SU-DHL-6 (cell line): Measurements from ENCODE around the gene ABITRAM.
"Not testable (repeated sequence)": the region's sequence is repeated elsewhere in the genome, so short reads cannot be mapped to it uniquely, and the experiment has no call there.

Source experiments
- H2AFZ ChIP-seq: fragments of 200-600 bp; sonication (generic); 2 replicates; pipeline ENCODE4 v1.6.1; 2014; ENCODE audit warnings: low read depth, mild to moderate bottlenecking, moderate library complexity, mixed read lengths, antibody characterized with exemption, low read length; ENCODE audit not compliant: severe bottlenecking
- H3F3A ChIP-seq: fragments of 200-600 bp; shearing (Covaris generic); 2 replicates; pipeline ENCODE4 v1.6.0; 2016; ENCODE audit warnings: antibody characterized with exemption, mild to moderate bottlenecking; ENCODE audit not compliant: insufficient read depth
- H3K27ac ChIP-seq: fragments of 200-600 bp; sonication (generic); 2 replicates; pipeline ENCODE4 v1.5.1; 2016; ENCODE audit warnings: low read depth, mild to moderate bottlenecking, low read length, moderate library complexity, mixed read lengths
- H3K27me3 ChIP-seq: fragments of 200-600 bp; sonication (generic), shearing (Covaris generic); 2 replicates; pipeline ENCODE4 v1.6.0; 2014; ENCODE audit warnings: mild to moderate bottlenecking, low read length
- H3K36me3 ChIP-seq: fragments of 200-600 bp; sonication (generic); 2 replicates; pipeline ENCODE4 v1.6.1; 2014; ENCODE audit warnings: mild to moderate bottlenecking, low read length, mixed read lengths
- H3K4me2 ChIP-seq: fragments of 300-600, 200-600 bp; shearing (Covaris generic), sonication (generic); 2 replicates; pipeline ENCODE4 v1.6.0; 2014; ENCODE audit warnings: low read length, low read depth, mild to moderate bottlenecking; ENCODE audit not compliant: poor library complexity, severe bottlenecking
- H3K4me3 ChIP-seq: fragments of 200-600 bp; sonication (generic); 2 replicates; pipeline ENCODE4 v1.5.1; 2014; ENCODE audit warnings: antibody characterized with exemption, low read length, mild to moderate bottlenecking, mixed read lengths; ENCODE audit not compliant: insufficient read depth, poor library complexity, severe bottlenecking
- H3K79me2 ChIP-seq: fragments of 200-600 bp; sonication (generic); 2 replicates; pipeline ENCODE4 v1.6.1; 2014; ENCODE audit warnings: mild to moderate bottlenecking, low read length, moderate library complexity; ENCODE audit not compliant: insufficient read depth
- H3K9ac ChIP-seq: fragments of 200-600 bp; sonication (generic); 2 replicates; pipeline ENCODE4 v1.7.0; 2014; ENCODE audit warnings: mild to moderate bottlenecking, low read length
- H3K9me2 ChIP-seq: fragments of 200-600 bp; sonication (generic); replicated peaks from 2 replicates; pipeline ENCODE4 v1.6.1; 2014; ENCODE audit warnings: low read length; ENCODE audit not compliant: insufficient read depth
- H3K9me3 ChIP-seq: fragments of 200-600 bp; sonication (generic); 2 replicates; pipeline ENCODE4 v1.6.1; 2014; ENCODE audit warnings: low read length, mixed read lengths; ENCODE audit not compliant: insufficient read depth
- H4K20me1 ChIP-seq: fragments of 200-600 bp; sonication (generic); 2 replicates; pipeline ENCODE4 v1.6.1; 2014; ENCODE audit warnings: low read depth, mild to moderate bottlenecking, antibody characterized with exemption, low read length, moderate library complexity, mixed read lengths
- CTCF ChIP-seq: fragments of 200-600 bp; sonication (generic); IDR thresholded peaks from one replicate; pipeline ENCODE4 v1.5.1; 2017; ENCODE audit warnings: antibody characterized with exemption, mild to moderate bottlenecking, low read length, moderate library complexity; ENCODE audit not compliant: insufficient read depth, poor library complexity, severe bottlenecking
- EZH2phosphoT487 ChIP-seq: fragments of 200-600 bp; sonication (generic), shearing (Covaris generic); conservative IDR thresholded peaks from 2 replicates; pipeline ENCODE4 v1.6.1; 2018; ENCODE audit warnings: mild to moderate bottlenecking, antibody characterized with exemption, low read length, moderate library complexity, mixed read lengths

ABITRAM gene

GRCh38 chr9:108889649-108890067, 44.5 kb upstream of the ABITRAM start:
- H3K9me3 ChIP-seq, result no peaks in the 10 kb centered on the region
- TF ChIP-seq CTCF, result no peak
- no peak for TF ChIP-seq EZH2phosphoT487
- no peak overlapping the region for H2AFZ ChIP-seq
- no peak overlapping the region for H3K4me3 ChIP-seq
- H3K27ac ChIP-seq, result no peak overlapping the region
- H3K27me3 ChIP-seq, result no peaks in the 10 kb centered on the region
- H4K20me1 ChIP-seq, result no peaks in the 10 kb centered on the region
- no peaks in the 10 kb centered on the region for H3F3A ChIP-seq
- no peaks in the 10 kb centered on the region for H3K9me2 ChIP-seq
- peaks cover 2% of the 10 kb centered on the region; the same call in 1 of the 2 replicates for H3K36me3 ChIP-seq
- H3K79me2 ChIP-seq, result no peaks in the 10 kb centered on the region
- H3K9ac ChIP-seq, result no peak overlapping the region
- H3K4me2 ChIP-seq, result no peak overlapping the region

GRCh38 chr9:108894225-108894997, 39.8 kb upstream of the ABITRAM start:
- no peaks in the 10 kb centered on the region for H3K79me2 ChIP-seq
- no peak overlapping the region for H3K4me2 ChIP-seq
- H2AFZ ChIP-seq, result no peak overlapping the region
- no peak overlapping the region for H3K4me3 ChIP-seq
- no peak overlapping the region for H3K9ac ChIP-seq
- no peaks in the 10 kb centered on the region for H3F3A ChIP-seq
- TF ChIP-seq CTCF (no peak), EZH2phosphoT487 (no peak)
- H3K36me3 ChIP-seq, result peaks cover 4% of the 10 kb centered on the region; the same call in 1 of the 2 replicates
- H3K27me3 ChIP-seq, result no peaks in the 10 kb centered on the region
- H4K20me1 ChIP-seq, result no peaks in the 10 kb centered on the region
- no peak overlapping the region for H3K27ac ChIP-seq
- no peaks in the 10 kb centered on the region for H3K9me3 ChIP-seq
- no peaks in the 10 kb centered on the region for H3K9me2 ChIP-seq

GRCh38 chr9:108897324-108898096, 36.7 kb upstream of the ABITRAM start:
- no peak overlapping the region for H3K27ac ChIP-seq

GRCh38 chr9:108899023-108899695, 35.0 kb upstream of the ABITRAM start:
- not testable (repeated sequence) for H3K9me3 ChIP-seq, H4K20me1 ChIP-seq, H3K9me2 ChIP-seq, H3K9ac ChIP-seq, H3K79me2 ChIP-seq, H3K4me2 ChIP-seq, H3K27ac ChIP-seq, H3K36me3 ChIP-seq, H3K4me3 ChIP-seq, H3F3A ChIP-seq, H3K27me3 ChIP-seq, H2AFZ ChIP-seq

More at GRCh38 chr9:108897324-108898096, 36.7 kb upstream of the ABITRAM start:
- no peaks in the 10 kb centered on the region for H3K27me3 ChIP-seq
- H3K9me2 ChIP-seq, result no peaks in the 10 kb centered on the region
- H3K36me3 ChIP-seq, result peaks cover 4% of the 10 kb centered on the region; the same call in 1 of the 2 replicates
- H3F3A ChIP-seq, result no peaks in the 10 kb centered on the region
- no peak overlapping the region for H3K4me2 ChIP-seq
- no peaks in the 10 kb centered on the region for H3K79me2 ChIP-seq
- TF ChIP-seq CTCF (no peak), EZH2phosphoT487 (no peak)
- H2AFZ ChIP-seq, result no peak overlapping the region
- no peak overlapping the region for H3K9ac ChIP-seq
- no peak overlapping the region for H3K4me3 ChIP-seq
- no peaks in the 10 kb centered on the region for H3K9me3 ChIP-seq
- no peaks in the 10 kb centered on the region for H4K20me1 ChIP-seq
